KOPT-K1 (cell line): Measurements from ENCODE around the gene RALBP1.
A peak's percentile ranks its signal among the peaks of the same experiment; 100 is the strongest.
"Not testable (repeated sequence)": the region's sequence is repeated elsewhere in the genome, so short reads cannot be mapped to it uniquely, and the experiment has no call there.

Experiments
- H3K27ac ChIP-seq: fragments of 200-600 bp; sonication (generic); 2 replicates; pipeline ENCODE4 v1.5.1; 2016; ENCODE audit warnings: antibody characterized with exemption, mild to moderate bottlenecking, low read depth, low read length; ENCODE audit not compliant: poor library complexity, severe bottlenecking
- H3K36me3 ChIP-seq: fragments of 200-600 bp; sonication (generic); 2 replicates; pipeline ENCODE4 v1.5.1; 2017; ENCODE audit warnings: antibody characterized with exemption, mild to moderate bottlenecking, low read length, moderate library complexity; ENCODE audit not compliant: insufficient read depth
- H3K9me3 ChIP-seq: fragments of 200-600 bp; sonication (generic); 2 replicates; pipeline ENCODE4 v1.5.1; 2017; ENCODE audit warnings: antibody characterized with exemption, low read length, mild to moderate bottlenecking; ENCODE audit not compliant: insufficient read depth, poor library complexity, severe bottlenecking

RALBP1 gene

GRCh38 chr18:9475643-9476591, 604 bp downstream of the RALBP1 start:
- Histone ChIP-seq H3K27ac (peak overlapping the region; percentile 79), H3K36me3 (peaks cover 28% of the 10 kb centered on the region), H3K9me3 (no peaks in the 10 kb centered on the region)

DNA sequence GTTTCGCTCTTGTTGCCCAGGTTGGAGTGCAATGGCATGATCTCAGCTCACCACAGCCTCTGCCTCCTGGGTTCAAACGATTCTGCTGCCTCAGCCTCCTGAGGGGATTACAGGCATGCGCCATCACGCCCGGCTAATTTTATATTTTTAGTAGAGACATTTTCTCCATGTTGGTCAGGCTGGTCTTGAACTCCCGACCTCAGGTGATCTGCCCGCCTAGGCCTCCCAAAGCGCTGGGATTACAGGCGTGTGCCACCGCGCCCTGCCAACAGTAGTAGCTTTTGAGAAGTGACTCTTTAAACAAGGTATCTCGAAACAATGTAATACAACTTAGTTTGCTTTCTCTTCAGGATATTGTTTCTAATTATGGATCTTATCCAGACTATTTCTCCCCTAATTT, 1.6 kb downstream of the RALBP1 start:
- not testable (repeated sequence) for H3K9me3 ChIP-seq
- Histone ChIP-seq H3K27ac (peak overlapping the region; percentile 79), H3K36me3 (peaks cover 38% of the 10 kb centered on the region)

DNA sequence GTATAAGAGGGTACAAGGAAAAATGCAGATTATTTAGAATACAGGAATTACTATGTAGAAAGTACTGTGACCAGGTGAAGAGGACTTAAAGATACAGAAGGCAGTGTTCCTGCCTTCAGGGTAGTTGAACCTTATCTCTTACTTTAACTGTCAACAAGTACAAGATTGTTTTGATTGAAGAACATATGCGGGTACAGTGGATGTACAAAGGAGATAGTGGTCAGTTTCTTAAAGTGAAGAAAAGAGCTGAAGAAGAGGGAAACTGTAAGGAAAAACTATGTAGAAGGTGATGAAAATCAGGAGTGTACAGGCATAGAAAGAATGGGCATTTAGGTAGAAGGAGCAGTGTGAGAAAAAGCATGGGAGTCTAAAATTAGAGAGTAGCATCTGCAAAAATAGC, 2.2 kb downstream of the RALBP1 start:
- peaks cover 42% of the 10 kb centered on the region for H3K36me3 ChIP-seq
- H3K9me3 ChIP-seq, result no peaks in the 10 kb centered on the region
- no peak overlapping the region for H3K27ac ChIP-seq

GRCh38 chr18:9478545-9478944, 3.2 kb downstream of the RALBP1 start:
- H3K27ac ChIP-seq, result no peak overlapping the region
- peaks cover 44% of the 10 kb centered on the region for H3K36me3 ChIP-seq
- peaks cover 3% of the 10 kb centered on the region for H3K9me3 ChIP-seq

- peaks cover 49% of the 10 kb centered on the region for H3K36me3 ChIP-seq
- no peak overlapping the region for H3K27ac ChIP-seq
- peaks cover 5% of the 10 kb centered on the region for H3K9me3 ChIP-seq
Measured at GRCh38 chr18:9482790-9483189, 7.5 kb downstream of the RALBP1 start.

- peaks cover 5% of the 10 kb centered on the region for H3K9me3 ChIP-seq
- peaks cover 44% of the 10 kb centered on the region for H3K36me3 ChIP-seq
Measured at GRCh38 chr18:9483526-9483925, 8.2 kb downstream of the RALBP1 start.

GRCh38 chr18:9484856-9485255, 9.5 kb downstream of the RALBP1 start:
- not testable (repeated sequence) for H3K9me3 ChIP-seq, H3K27ac ChIP-seq
- H3K36me3 ChIP-seq, result peaks cover 30% of the 10 kb centered on the region

More at GRCh38 chr18:9483526-9483925, 8.2 kb downstream of the RALBP1 start:
- no peak overlapping the region for H3K27ac ChIP-seq

- Histone ChIP-seq H3K36me3 (peaks cover 9% of the 10 kb centered on the region), H3K27ac (no peak overlapping the region), H3K9me3 (peaks cover 23% of the 10 kb centered on the region)
Measured at GRCh38 chr18:9488538-9488937, 13.2 kb downstream of the RALBP1 start.

DNA sequence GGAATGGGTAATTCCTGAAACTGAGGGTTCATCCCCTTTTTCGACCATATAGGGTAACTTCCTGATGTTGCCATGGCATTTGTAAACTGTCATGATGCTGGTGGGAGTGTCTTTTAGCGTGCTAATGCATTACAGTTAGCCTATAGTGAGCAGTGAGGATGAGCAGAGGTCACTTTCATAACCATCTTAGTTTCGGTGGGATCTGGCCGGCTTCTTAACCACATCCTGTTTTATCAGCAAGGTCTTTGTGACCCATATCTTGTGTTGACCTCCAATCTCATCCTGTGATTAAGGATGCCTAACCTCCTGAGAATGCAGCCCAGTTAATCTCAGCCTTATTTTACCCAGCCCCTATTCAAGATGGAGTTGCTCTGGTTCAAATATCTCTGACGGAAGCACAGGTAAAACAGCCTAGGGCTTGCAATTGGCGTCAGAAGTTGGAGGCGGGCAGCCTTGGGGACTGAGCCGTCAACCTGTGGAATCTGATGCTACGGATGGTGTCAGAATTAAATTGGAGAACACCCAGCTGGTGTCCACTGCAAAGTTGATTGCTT, 19.5 kb downstream of the RALBP1 start:
- Histone ChIP-seq H3K9me3 (peaks cover 25% of the 10 kb centered on the region), H3K36me3 (peaks cover 17% of the 10 kb centered on the region), H3K27ac (no peak overlapping the region)

DNA sequence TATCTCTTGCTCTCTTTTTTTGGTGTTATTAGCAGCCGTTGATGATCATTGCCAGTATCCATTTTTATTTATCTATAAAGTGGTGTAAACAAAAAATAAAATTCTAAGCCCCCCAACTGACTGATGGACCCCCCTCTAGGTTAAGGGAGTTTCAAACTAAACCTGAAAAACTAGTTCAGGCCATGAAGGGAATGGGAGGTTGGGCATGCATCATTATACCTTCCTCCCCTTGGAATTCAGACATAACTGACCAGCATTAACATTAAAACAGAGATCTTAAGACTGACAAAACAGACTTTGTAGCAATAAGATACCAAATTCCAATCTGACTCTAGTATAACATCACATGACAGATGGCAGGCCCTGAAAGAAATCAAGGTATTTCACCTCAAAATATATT, 20.2 kb downstream of the RALBP1 start:
- peaks cover 23% of the 10 kb centered on the region for H3K36me3 ChIP-seq
- peaks cover 26% of the 10 kb centered on the region for H3K9me3 ChIP-seq
- no peak overlapping the region for H3K27ac ChIP-seq

- peaks cover 28% of the 10 kb centered on the region for H3K9me3 ChIP-seq
- H3K27ac ChIP-seq, result peak overlapping the region; percentile 23
Measured at GRCh38 chr18:9495916-9496705, 20.8 kb downstream of the RALBP1 start.

GRCh38 chr18:9506046-9506792, 30.9 kb downstream of the RALBP1 start:
- Histone ChIP-seq H3K9me3 (peaks cover 24% of the 10 kb centered on the region), H3K27ac (no peak overlapping the region), H3K36me3 (peaks cover 13% of the 10 kb centered on the region)

More at GRCh38 chr18:9495916-9496705, 20.8 kb downstream of the RALBP1 start:
- peaks cover 29% of the 10 kb centered on the region for H3K36me3 ChIP-seq

- Histone ChIP-seq H3K9me3 (peaks cover 12% of the 10 kb centered on the region), H3K27ac (no peak overlapping the region), H3K36me3 (0 out of 2 replicates have a peak, but pooled peaks cover 5% of the 10 kb centered on the region)
Measured at GRCh38 chr18:9507565-9508088, 32.3 kb downstream of the RALBP1 start.

DNA sequence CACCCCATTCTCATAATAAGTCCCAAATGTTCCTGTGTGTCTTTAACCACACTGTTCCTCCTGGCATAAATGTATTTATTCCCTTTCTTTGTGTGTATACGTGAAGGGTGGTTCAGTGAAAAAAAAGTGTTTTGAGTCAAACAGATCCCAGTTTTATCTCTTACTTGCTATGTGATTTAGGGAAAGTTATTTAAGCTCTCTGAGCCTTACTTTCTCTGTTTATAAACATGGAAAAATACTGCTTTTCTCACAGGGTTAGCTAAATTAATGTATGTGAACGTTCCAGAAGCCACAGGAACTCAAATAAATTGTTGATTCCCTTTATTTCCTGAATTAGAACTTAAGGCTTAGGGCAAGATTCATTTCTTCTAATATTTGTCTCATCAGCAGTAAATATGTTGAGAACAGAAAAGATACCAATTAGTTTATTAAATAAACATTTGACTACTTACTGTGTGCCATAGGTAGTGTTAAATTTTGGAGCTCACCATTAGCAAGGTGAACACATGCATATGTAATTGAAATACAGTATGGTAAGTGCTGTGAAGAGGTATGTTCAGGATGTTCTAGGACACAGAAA, 33.2 kb downstream of the RALBP1 start:
- Histone ChIP-seq H3K9me3 (peaks cover 3% of the 10 kb centered on the region), H3K27ac (no peak overlapping the region), H3K36me3 (peaks cover 8% of the 10 kb centered on the region)
